Testis (tissue), 2 donors: Measurements from ENCODE around the gene LRRC72.

Source experiments
- CTCF ChIP-seq, 3 experiments: fragments of 450-650 bp in 2 of 3; fragments of 200-600 bp in 1 of 3; sonication (generic) in 1 of 3; IDR thresholded peaks; one replicate each; pipeline ENCODE4 v1.5.1; 2016 to 2019; ENCODE audit warnings: antibody characterized with exemption in 3 of 3, mild to moderate bottlenecking in 2 of 3, moderate library complexity in 1 of 3
- POLR2A ChIP-seq: fragments of 450-650 bp; IDR thresholded peaks from one replicate; pipeline ENCODE4 v1.6.1; 2017; ENCODE audit warnings: antibody characterized with exemption, mild to moderate bottlenecking, moderate library complexity

DNA sequence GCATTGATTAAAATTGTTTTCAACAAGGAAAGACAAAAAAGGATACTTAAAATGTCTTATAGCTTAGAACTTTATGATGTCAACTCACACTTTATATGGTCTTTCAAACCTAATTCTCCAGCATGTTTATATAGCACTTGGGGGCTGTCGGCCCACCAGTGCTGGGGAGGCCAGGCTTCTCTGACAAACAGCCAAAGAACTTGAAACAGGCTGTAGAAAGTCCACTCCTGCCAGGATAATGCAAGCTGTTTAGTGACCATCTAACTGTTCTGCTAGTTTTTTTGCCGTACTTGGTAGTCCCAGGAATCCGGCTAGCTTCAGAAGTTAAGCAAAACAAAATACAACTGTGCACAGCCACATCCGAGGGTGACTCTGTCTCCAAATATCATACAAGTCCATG lies 47.5 kb upstream of the LRRC72 start:
- TF ChIP-seq CTCF (IDR thresholded peaks at IDR 0.05), result no peak
- TF ChIP-seq POLR2A, result no peak
